ENCODE data around the gene ADAMTS3.
A peak's percentile ranks its signal among the peaks of the same experiment; 100 is the strongest.

- TF ChIP-seq POLR2A (IDR thresholded peaks at IDR 0.05) (no peak), CTCF (IDR thresholded peaks at IDR 0.05) (peak in 3 of 6 experiments; percentile 55 to 68 (median 62))
Observed at GRCh38 chr4:72468904-72469502, 100.0 kb downstream of the ADAMTS3 start.

All from thyroid gland (tissue), 4 donors.